Transverse colon (tissue), 4 donors: Measurements from ENCODE around the gene TPCN2. TPM values are rescaled to one million over a fixed set of nuclear protein-coding genes. Genes with fewer than 3 reads are reported as not detected.

Experiments used
- DNase-seq: peaks from one replicate; pipeline ENCODE4 v3.0.0-alpha.2; 2019
- H3K27ac ChIP-seq, 4 donors: fragments of 200-600 bp; sonication (generic); 2 replicates each; pipeline ENCODE4 v1.5.1; 2016 to 2018; ENCODE audit warnings: inconsistent platforms in 4 of 4
- H3K27me3 ChIP-seq: fragments of 200-600 bp; sonication (generic); 2 replicates; pipeline ENCODE4 v1.5.1; 2017; ENCODE audit warnings: inconsistent platforms
- H3K36me3 ChIP-seq, 4 donors: fragments of 200-600 bp; sonication (generic); 2 replicates each; pipeline ENCODE4 v1.5.1; 2017 to 2019; ENCODE audit warnings: inconsistent platforms in 4 of 4
- H3K4me1 ChIP-seq, 4 donors: fragments of 200-600 bp; sonication (generic); 2 replicates each; pipeline ENCODE4 v1.5.1; 2017 to 2020; ENCODE audit warnings: inconsistent platforms in 4 of 4
- H3K4me3 ChIP-seq, 4 donors: fragments of 200-600 bp; sonication (generic); 1 replicate in 1 of 4; 2 replicates in 3 of 4; pipeline versions ENCODE4 v1.5.1 to v1.6.1; 2017 to 2019; ENCODE audit warnings: inconsistent platforms in 4 of 4
- H3K9me3 ChIP-seq, 2 donors: fragments of 200-600 bp; sonication (generic); 2 replicates each; pipeline ENCODE4 v1.5.1; 2017 to 2019; ENCODE audit warnings: inconsistent platforms in 2 of 2
- CTCF ChIP-seq, 5 experiments: fragments of 200-600 bp in 3 of 5; fragments of 450-650 bp in 2 of 5; sonication (generic) in 3 of 5; IDR thresholded peaks; 1 replicate in 2 of 5; 2 replicates in 3 of 5; pipeline ENCODE4 v1.5.1; 2016 to 2017; ENCODE audit warnings: antibody characterized with exemption in 5 of 5, inconsistent platforms in 3 of 5, mild to moderate bottlenecking in 2 of 5, moderate library complexity in 1 of 5
- EP300 ChIP-seq: sonication (generic); formaldehyde crosslinking; IDR thresholded peaks from one replicate; pipeline ENCODE4 v1.6.1; 2017; ENCODE audit warnings: antibody characterized with exemption, low read depth
- POLR2A ChIP-seq: fragments of 450-650 bp; IDR thresholded peaks from one replicate; pipeline ENCODE4 v1.6.1; 2016; ENCODE audit warnings: antibody characterized with exemption, mild to moderate bottlenecking, moderate library complexity
- POLR2AphosphoS5 ChIP-seq, 3 donors: sonication (generic); formaldehyde crosslinking; IDR thresholded peaks; one replicate each; pipeline ENCODE4 v1.6.1; 2016; ENCODE audit warnings: antibody characterized with exemption in 3 of 3
- WGBS, 2 donors: methylation state at CpG; one replicate each; pipeline ENCODE4 v1.1.5; 2018; ENCODE audit warnings: low coverage in 1 of 2; 5-methylcytosine and 5-hydroxymethylcytosine counted together
- in situ Hi-C, 4 donors: fragments of 200-750 bp; cut with MboI; loops; one replicate each; pipeline versions ENCODE4 v1.15.0 to v1.15.1; 2017; ENCODE audit warnings: low sequenced_read_pairs in 3 of 4, low pct_ligation_motif_present in 1 of 4, low pct_unique_long_range_greater_than_20kb in 1 of 4
- intact Hi-C: fragments of 100-400 bp; cut with DNase I; formaldehyde crosslinking; loops from one replicate; pipeline ENCODE4 v1.15.1; 2023; ENCODE audit warnings: low total_unique reads
- total RNA-seq, 4 donors: library from RNA; depleted of rRNA; stranded (reverse); fragments of >200 nt; gene quantifications; one replicate each; pipeline ENCODE4 v1.1.0, GENCODE V29; 2016

TPCN2 gene
- total RNA-seq, 4 donors from 2014 or later = 16.8 to 25.4 (median 20.7) TPM

GRCh38 chr11:69127081-69127850, 78.5 kb downstream of the TPCN2 start:
- no peaks in the 10 kb centered on the region for H3K36me3 ChIP-seq
- no peak for DNase-seq
- H3K27me3 ChIP-seq = no peaks in the 10 kb centered on the region
- WGBS, 2 donors = 92% methylated on average over 19 of the region's 26 CpGs; no CpG with 5 or more reads in 1 of the 2 donors
- no peak overlapping the region for H3K4me3 ChIP-seq
- no peak overlapping the region for H3K27ac ChIP-seq
- no peak for TF ChIP-seq EP300
- TF ChIP-seq POLR2AphosphoS5 (IDR thresholded peaks at IDR 0.05) = no peak
- no peak for TF ChIP-seq POLR2A
- no peak for TF ChIP-seq CTCF (IDR thresholded peaks at IDR 0.05)
- peaks cover 15 to 20% (median 18%) of the 10 kb centered on the region in 4 donors for H3K4me1 ChIP-seq
- in situ Hi-C loops = loop anchor here in 2 of 4 donors (10.0 to 25.0 kb wide), 2 partner anchors 110 to 528 kb away; no protein-coding TSS in a partner anchor
- intact Hi-C loops = no loop called here
- H3K9me3 ChIP-seq = no peaks in the 10 kb centered on the region

DNA sequence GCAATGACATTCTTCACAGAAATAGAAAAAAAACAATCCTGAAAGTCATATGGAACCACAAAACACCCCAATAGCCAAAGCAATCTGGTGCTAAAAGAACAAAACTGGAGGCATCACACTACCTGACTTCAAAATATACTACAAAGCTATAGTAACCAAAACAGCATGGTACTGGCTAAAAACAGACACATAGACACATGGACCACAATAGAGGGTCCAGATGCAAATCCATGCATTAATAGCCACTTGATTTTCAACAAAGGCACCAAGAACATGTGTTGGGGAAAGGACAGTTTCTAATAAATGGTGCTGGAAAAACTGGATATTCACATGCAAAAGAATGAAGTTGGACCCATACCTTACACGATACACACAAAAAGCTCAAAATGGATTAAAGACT, 79.2 kb downstream of the TPCN2 start:
- Histone ChIP-seq H3K9me3 (no peaks in the 10 kb centered on the region), H3K4me3 (no peak overlapping the region), H3K27me3 (no peaks in the 10 kb centered on the region), H3K27ac (no peak overlapping the region), H3K4me1 (peaks cover 9 to 14% (median 12%) of the 10 kb centered on the region in 4 donors), H3K36me3 (no peaks in the 10 kb centered on the region)
- TF ChIP-seq CTCF (IDR thresholded peaks at IDR 0.05) = no peak
- no peak for TF ChIP-seq EP300
- TF ChIP-seq POLR2A = no peak
- no peak for TF ChIP-seq POLR2AphosphoS5 (IDR thresholded peaks at IDR 0.05)
- DNase-seq = no peak
- in situ Hi-C loops (loop anchor here in 2 of 4 donors (10.0 to 25.0 kb wide), 2 partner anchors 109 to 527 kb away; no protein-coding TSS in a partner anchor), intact Hi-C loops (no loop called here)
- WGBS, 2 donors = 83 to 88% methylated on average over 1 of the region's 1 CpG

GRCh38 chr11:69129053-69129452, 80.3 kb downstream of the TPCN2 start:
- in situ Hi-C loops = loop anchor here in 2 of 4 donors (10.0 to 25.0 kb wide), 2 partner anchors 108 to 526 kb away; no protein-coding TSS in a partner anchor
- DNase-seq = no peak
- Histone ChIP-seq H3K27ac (no peak overlapping the region), H3K4me3 (no peak overlapping the region), H3K36me3 (no peaks in the 10 kb centered on the region), H3K9me3 (no peaks in the 10 kb centered on the region), H3K4me1 (peaks cover 0 to 4% (median 2%) of the 10 kb centered on the region in 4 donors), H3K27me3 (no peaks in the 10 kb centered on the region)
- WGBS, 2 donors = 87 to 95% methylated on average over 2 of the region's 2 CpGs
- no peak for TF ChIP-seq POLR2A
- no peak for TF ChIP-seq EP300
- no peak for TF ChIP-seq CTCF (IDR thresholded peaks at IDR 0.05)
- no peak for TF ChIP-seq POLR2AphosphoS5 (IDR thresholded peaks at IDR 0.05)
- intact Hi-C loops = no loop called here

DNA sequence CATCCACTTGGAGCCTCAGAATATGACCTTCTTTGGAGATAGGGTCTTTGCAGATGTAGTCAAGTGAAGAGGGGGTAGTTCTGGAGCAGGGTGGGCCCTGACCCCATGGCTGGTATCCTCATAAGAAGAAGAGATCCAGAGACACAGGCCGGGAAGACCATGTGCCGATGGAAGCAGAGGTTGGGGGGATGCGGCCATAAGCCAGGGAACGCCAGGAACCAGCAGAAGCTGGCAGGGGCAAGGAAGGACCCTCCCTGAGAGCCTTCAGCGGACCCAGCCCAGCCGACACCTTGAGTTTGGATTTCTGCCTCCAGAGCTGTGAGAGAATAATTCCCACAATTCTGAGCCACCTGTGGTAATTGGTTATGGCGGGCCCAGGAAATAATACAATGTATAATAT, 80.9 kb downstream of the TPCN2 start:
- no peak overlapping the region for H3K27ac ChIP-seq
- peaks cover 0 to 4% (median 2%) of the 10 kb centered on the region in 4 donors for H3K4me1 ChIP-seq
- no peak overlapping the region for H3K4me3 ChIP-seq
- no peak for TF ChIP-seq EP300
- TF ChIP-seq POLR2AphosphoS5 (IDR thresholded peaks at IDR 0.05) = no peak
- no peak for TF ChIP-seq POLR2A
- TF ChIP-seq CTCF (IDR thresholded peaks at IDR 0.05) = no peak
- H3K9me3 ChIP-seq = no peaks in the 10 kb centered on the region
- no peak for DNase-seq
- 98% methylated on average over 7 of the region's 7 CpGs; no CpG with 5 or more reads in 1 of the 2 donors for WGBS, 2 donors
- no peaks in the 10 kb centered on the region for H3K27me3 ChIP-seq
- H3K36me3 ChIP-seq = no peaks in the 10 kb centered on the region
- intact Hi-C loops = no loop called here
- in situ Hi-C loops = loop anchor here in 2 of 4 donors (10.0 to 25.0 kb wide), 2 partner anchors 108 to 525 kb away; no protein-coding TSS in a partner anchor
